GM18505 (cell line): ENCODE measurements around the gene EPN1.
"Not testable (repeated sequence)": the region's sequence is repeated elsewhere in the genome, so short reads cannot be mapped to it uniquely, and the experiment has no call there.

Experiments
- ATAC-seq: cut with Tn5 transposase; IDR thresholded peaks from one replicate; pipeline ENCODE4 v1.9.1; 2021; ENCODE audit not compliant: unreplicated experiment
- POLR2A ChIP-seq: IDR thresholded peaks from 4 replicates; pipeline ENCODE4 v1.6.1; 2011; ENCODE audit warnings: borderline replicate concordance; ENCODE audit not compliant: insufficient read depth, insufficient read length; ENCODE audit errors: extremely low read depth

EPN1 gene

GRCh38 chr19:55703790-55704215 lies 28.8 kb downstream of the EPN1 start:
- ATAC-seq, result no peak
- TF ChIP-seq POLR2A, result no peak

GRCh38 chr19:55704494-55705245 lies 29.6 kb downstream of the EPN1 start:
- TF ChIP-seq POLR2A, result no peak
- ATAC-seq, result no peak

DNA sequence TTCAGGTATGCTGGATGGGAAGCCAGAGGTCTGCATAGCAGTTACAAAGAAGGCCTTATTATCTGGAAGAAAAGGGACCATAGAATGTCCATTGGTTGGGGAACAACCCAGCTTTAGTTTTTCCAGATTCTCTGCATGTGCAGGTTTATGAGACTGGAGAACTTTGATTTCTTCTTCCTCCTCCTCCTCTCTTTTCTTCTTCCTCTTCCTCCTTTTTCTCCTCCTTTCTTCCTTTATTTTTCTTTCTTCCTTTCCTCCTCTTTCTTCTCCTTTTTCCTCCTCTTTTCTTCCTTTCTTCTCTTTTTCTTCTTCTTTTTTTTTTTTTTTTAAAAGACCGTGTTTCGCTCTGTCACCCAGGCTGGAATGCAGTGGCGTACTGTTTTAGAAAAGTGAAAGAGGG lies 30.9 kb downstream of the EPN1 start:
- no peak for TF ChIP-seq POLR2A
- no peak for ATAC-seq

GRCh38 chr19:55711719-55712118 lies 36.7 kb downstream of the EPN1 start:
- no peak for ATAC-seq
- no peak for TF ChIP-seq POLR2A

DNA sequence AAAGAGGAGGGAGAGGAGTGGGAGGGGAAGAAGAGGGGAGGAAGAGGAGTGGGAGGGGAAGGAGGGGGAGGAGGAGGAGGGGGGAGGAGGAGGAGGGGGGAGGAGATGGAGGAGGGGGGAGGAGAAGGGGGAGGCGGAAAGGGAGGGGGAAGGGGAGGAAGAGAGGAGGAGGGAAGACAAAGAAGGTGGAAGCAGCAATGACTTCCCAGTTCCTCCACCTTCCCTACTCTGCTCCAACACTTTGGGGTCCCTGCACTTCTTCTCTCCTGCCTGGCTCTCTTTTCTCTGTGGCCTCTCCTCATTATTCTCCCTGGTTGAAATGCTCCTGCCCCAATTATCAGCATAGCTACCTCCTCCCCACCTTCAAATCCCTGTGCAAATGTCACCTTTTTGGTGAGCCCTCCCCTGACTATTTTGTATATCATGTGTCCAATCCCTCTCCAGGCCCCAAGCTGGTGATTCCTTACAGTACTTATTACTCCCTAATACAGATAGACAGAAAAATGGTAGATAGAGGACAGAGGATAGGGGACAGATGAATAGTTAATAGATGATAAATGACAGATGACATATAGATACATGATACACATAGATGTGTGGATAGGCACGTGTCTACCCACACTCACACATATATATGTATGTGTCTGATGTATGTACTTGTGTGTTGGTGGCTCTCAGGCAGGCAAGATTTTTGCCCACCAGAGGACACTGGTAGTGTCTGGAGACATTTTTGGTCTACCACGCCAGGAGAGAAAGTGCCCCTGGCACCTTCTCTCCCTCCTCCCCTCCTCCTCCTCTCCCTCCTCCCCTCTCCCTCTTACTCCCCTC lies 38.0 kb downstream of the EPN1 start:
- no peak for ATAC-seq
- TF ChIP-seq POLR2A, result no peak

GRCh38 chr19:55716531-55716930 lies 41.5 kb downstream of the EPN1 start:
- TF ChIP-seq POLR2A, result no peak
- no peak for ATAC-seq

DNA sequence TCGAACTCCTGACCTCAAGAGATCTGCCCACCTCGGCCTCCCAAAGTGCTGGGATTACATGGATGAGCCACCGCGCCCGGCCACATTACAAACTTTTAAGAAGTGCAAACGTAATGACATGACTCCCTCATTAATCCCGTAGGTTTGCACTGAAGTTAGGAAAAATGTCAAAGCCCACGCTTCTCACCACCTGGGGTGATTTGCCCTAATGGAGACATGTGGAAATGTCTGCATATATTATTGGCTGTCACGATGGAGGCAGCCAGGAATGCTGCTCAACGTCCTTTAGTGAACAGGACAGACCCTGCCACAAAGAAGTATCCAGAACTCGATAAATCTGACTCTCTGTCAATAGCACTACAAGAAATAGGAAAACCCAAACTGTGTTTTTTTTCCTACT lies 42.2 kb downstream of the EPN1 start:
- no peak for TF ChIP-seq POLR2A
- no peak for ATAC-seq

GRCh38 chr19:55717879-55718711 lies 43.1 kb downstream of the EPN1 start:
- not testable (repeated sequence) for ATAC-seq

DNA sequence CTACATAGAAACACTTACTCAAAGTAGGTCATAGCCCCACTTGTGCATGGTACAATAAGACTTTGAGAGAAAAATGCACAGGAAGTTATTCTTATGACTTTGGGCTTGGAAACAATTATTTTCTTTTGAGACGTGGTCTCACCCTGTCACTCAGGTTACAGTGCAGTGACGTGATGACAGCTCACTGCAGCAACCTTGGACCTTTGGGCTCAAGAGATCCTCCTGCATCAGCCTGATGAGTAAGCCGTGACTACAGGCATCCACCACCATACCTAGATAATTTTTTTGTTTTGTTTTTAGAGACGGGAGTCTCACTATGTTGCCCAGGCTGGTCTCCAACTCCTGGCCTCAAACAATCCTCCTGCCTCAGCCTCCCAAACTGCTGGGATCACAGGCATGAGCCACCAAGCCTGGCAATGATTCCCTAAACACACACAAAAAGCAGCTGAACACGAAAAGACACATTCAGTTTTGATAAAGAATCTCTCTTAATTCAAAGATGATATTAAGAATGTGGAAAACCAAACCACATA lies 45.3 kb downstream of the EPN1 start:
- ATAC-seq, result no peak
- no peak for TF ChIP-seq POLR2A

GRCh38 chr19:55720801-55721200 lies 45.8 kb downstream of the EPN1 start:
- ATAC-seq, result no peak
- no peak for TF ChIP-seq POLR2A

DNA sequence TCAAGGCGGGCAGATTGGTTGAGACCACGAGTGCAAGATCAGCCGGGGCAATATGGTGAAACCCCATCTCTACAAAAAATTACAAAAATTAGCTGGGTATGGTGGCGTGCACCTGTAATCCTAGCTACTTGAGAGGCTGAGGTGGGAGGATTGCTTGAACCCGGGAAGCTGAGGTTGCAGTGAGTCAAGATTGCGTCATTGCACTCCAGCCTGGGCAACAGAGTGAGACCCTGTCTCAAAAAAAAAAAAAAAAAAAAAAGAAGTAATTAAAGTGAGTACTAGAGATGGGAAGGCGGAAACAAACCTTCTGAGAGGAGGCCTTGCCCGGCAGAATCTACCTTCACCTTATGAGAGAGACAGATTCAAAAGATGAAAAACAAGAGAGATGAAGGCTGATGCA lies 48.5 kb downstream of the EPN1 start:
- TF ChIP-seq POLR2A, result no peak
- no peak for ATAC-seq

GRCh38 chr19:55730378-55730777 lies 55.4 kb downstream of the EPN1 start:
- ATAC-seq, result not testable (repeated sequence)

DNA sequence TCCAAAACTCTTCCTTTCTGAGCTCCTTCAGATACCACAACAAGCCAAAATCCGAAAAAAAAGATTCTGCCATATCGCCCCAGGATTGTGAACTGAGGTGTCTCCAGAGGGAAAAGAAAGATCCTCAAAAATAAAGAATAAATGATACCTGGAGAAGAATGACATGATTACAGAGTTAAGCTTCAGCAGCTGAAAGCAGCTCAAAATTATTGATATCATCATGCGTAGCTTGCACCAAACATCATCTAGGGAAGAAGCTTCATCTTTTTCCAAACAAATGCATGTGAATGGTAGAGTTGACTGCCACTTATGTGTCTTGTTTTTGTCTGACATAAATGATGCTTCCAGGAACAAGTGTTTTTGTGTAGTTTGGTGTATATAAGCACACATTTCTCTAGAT lies 63.3 kb downstream of the EPN1 start, which contains the start of gene NLRP9:
Gene NLRP9, minus strand, starts transcription at position 101 of the 400 bp plus-strand sequence. Its CDS starts 28 bp downstream, at position 73.
- ATAC-seq, result no peak

More for the DNA sequence above, 63.3 kb downstream of the EPN1 start, which contains the start of gene NLRP9:
- no peak for TF ChIP-seq POLR2A
